Omental fat pad (tissue), 4 donors: ENCODE data around the gene ARMH3. TPM values are rescaled to one million over a fixed set of nuclear protein-coding genes. Genes with fewer than 3 reads are reported as not detected.

Experiments
- ATAC-seq: fragments of 150-250 bp; one replicate; pipeline ENCODE4 v1.9.1; 2016; ENCODE audit warnings: mild to moderate bottlenecking, moderate library complexity; ENCODE audit not compliant: low FRiP score
- DNase-seq: peaks from one replicate; pipeline ENCODE4 v3.0.0-alpha.2; 2019; ENCODE audit warnings: low spot score
- total RNA-seq, 4 donors: library from RNA; depleted of rRNA; stranded (reverse); fragments of >200 nt; gene quantifications; one replicate each; pipeline ENCODE4 v1.1.0, GENCODE V29; 2016
- TF ChIP-seq, protein P1 (sequence below), 3 donors: fragments of 450-650 bp; IDR thresholded peaks; one replicate each; pipeline ENCODE4 v1.5.1; 2016 to 2017; ENCODE audit warnings: antibody characterized with exemption in 3 of 3, mild to moderate bottlenecking in 3 of 3, moderate library complexity in 2 of 3

ARMH3 gene
- total RNA-seq, result 10 to 100 TPM; 10.0 to 61.8 (median 12.7) TPM

DNA sequence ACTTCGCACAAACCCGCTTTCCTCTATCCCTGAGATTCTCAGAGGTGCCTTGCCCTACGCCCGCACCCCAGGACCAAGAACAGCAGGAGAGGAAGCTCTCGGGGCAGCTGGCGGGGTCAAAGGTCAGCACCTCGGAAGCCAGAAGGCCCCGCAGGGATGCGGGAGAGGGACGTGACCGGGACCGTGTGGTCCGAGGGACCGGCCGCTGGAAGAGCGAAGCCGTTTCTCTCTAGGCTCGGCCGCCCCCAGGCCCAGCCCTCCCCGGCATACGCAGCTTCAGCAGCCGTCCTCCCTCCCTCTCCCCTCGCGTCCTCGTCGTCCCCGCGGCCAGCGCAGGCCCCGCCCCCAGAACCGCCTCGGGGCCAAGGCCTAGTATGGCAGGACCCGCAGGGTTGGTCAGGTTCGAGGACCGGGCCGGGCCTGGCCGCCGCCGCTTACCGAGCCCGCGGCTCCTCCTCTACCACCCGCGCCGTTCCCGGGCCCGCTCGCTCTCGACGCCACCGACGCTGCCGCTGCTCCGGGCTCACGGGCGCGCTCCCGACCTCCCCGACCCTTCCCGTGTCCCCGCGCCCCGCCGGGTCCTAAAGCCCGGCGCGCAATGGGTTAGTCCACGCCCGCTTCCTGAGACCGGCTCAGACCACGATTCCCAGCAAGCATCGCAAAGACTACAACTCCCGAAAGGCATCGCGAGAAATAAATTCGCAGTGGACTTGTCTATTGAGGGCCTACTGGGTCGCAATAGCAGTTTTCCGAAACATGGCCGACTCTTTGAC, at the start of gene ARMH3:
TSS of gene ARMH3 (minus strand) at position 527 of the 773 bp plus-strand sequence. CDS start 16,059 bp downstream, outside the sequence.
- DNase-seq (peak; percentile 68), ATAC-seq (peak; percentile 97)
- TF ChIP-seq, protein P1, sequence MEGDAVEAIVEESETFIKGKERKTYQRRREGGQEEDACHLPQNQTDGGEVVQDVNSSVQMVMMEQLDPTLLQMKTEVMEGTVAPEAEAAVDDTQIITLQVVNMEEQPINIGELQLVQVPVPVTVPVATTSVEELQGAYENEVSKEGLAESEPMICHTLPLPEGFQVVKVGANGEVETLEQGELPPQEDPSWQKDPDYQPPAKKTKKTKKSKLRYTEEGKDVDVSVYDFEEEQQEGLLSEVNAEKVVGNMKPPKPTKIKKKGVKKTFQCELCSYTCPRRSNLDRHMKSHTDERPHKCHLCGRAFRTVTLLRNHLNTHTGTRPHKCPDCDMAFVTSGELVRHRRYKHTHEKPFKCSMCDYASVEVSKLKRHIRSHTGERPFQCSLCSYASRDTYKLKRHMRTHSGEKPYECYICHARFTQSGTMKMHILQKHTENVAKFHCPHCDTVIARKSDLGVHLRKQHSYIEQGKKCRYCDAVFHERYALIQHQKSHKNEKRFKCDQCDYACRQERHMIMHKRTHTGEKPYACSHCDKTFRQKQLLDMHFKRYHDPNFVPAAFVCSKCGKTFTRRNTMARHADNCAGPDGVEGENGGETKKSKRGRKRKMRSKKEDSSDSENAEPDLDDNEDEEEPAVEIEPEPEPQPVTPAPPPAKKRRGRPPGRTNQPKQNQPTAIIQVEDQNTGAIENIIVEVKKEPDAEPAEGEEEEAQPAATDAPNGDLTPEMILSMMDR (IDR thresholded peaks at IDR 0.05), result no peak

GRCh38 chr10:102102421-102102820, 46.4 kb upstream of the ARMH3 start:
- TF ChIP-seq, protein P1 (IDR thresholded peaks at IDR 0.05), result no peak
- ATAC-seq (no peak), DNase-seq (no peak)

GRCh38 chr10:102101152-102101551, 45.2 kb upstream of the ARMH3 start:
- ATAC-seq (no peak), DNase-seq (no peak)
- TF ChIP-seq, protein P1 (IDR thresholded peaks at IDR 0.05), result no peak

- TF ChIP-seq, protein P1 (IDR thresholded peaks at IDR 0.05), result no peak
- DNase-seq, result no peak
- ATAC-seq, result no peak
These were observed 40.5 kb upstream of the ARMH3 start for GRCh38 chr10:102096449-102096848.

DNA sequence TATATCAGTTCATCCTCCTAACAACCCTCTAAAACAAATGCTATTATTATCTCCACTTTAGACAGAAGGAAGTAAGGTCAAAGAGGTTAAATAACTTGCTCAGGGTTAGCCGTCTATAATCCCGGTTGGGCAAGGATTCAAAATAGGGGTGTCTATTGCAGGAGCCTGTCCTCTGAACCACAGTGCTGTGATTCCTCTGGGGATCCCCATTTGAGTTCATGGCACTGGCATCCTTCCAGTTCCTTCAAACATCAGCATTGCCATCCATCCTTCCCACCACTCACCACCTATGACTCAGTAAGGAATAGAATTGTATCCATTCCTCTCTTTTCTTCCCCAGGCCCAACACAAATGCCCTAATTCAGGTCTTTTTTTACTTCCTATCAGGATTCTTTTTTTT, 34.8 kb upstream of the ARMH3 start:
- ATAC-seq, result no peak
- DNase-seq, result no peak
- TF ChIP-seq, protein P1 (IDR thresholded peaks at IDR 0.05), result no peak

DNA sequence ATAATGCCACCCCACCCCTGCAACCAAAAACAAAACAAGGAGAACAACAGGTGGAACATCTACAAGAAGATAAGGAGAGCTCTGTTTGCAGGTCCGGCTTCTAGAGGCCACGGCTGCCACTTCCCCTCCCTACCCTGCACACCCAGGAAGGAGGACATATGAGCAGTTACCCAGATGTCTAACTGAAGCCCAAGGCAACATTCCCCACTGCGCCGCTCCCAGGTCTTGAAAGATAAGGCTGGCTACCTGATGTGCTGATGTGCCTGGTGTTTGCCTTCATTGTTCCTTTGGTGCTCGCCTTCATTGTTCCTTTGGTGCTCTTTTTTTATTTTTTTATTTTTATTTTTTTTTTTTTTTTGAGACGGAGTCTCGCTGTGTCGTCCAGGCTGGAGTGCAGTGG, 30.2 kb upstream of the ARMH3 start:
- DNase-seq (no peak), ATAC-seq (no peak)
- TF ChIP-seq, protein P1 (IDR thresholded peaks at IDR 0.05), result no peak

- no peak for ATAC-seq
- no peak for DNase-seq
- TF ChIP-seq, protein P1 (IDR thresholded peaks at IDR 0.05), result no peak
These were observed 29.4 kb upstream of the ARMH3 start for GRCh38 chr10:102085336-102085735.
